ENCODE results near the gene XPO1. TPM values are rescaled to one million over a fixed set of nuclear protein-coding genes. Genes with fewer than 3 reads are reported as not detected.

The XPO1 gene
- total and polyA plus RNA-seq, 2 of the 4 experiments (the other 2 are of a cell fraction) = 78.5 to 104 TPM

- no peaks in the 10 kb centered on the region; the same call in none of the 2 replicates for H3K4me1 ChIP-seq (ENCODE audit: control insufficient read depth, insufficient read depth, low read length)
- no peak overlapping the region for H3K4me3 ChIP-seq (ENCODE audit: insufficient read depth, low read depth, low read length)
- ATAC-seq (ENCODE audit: low read depth) (no peak; the same call in 1 of the 2 replicates), DNase-seq (no peak)
- no peak overlapping the region for H4K8ac ChIP-seq (ENCODE audit: low read depth in 2 of 2, low read length in 2 of 2)
- no peaks in the 10 kb centered on the region for H3K9me3 ChIP-seq (ENCODE audit: control insufficient read depth, insufficient read depth, low read length)
- intact Hi-C loops (cut with micrococcal nuclease) (loop anchor here (10.0 kb wide), 1 partner anchor 355 kb away; the partner anchor contains the start of gene CCT4), in situ Hi-C loops (cut with MboI; ENCODE audit: low sequenced_read_pairs) (no loop called here), dilution Hi-C loops (cut with HindIII; ENCODE audit: low sequenced_read_pairs, unreplicated experiment) (no loop called here)
- H3K23ac ChIP-seq (ENCODE audit: low read depth, low read length) = no peak overlapping the region
- H3K56ac ChIP-seq (ENCODE audit: extremely low read depth, insufficient read depth, low read length) = no peak overlapping the region
- no peak overlapping the region for H4K91ac ChIP-seq (ENCODE audit: insufficient read depth, low read depth, low read length)
- H3K18ac ChIP-seq (ENCODE audit: low read depth, low read length) = no peak overlapping the region
- no peak overlapping the region for H3K4ac ChIP-seq (ENCODE audit: low read depth, low read length)
- no peak overlapping the region for H2AK5ac ChIP-seq (ENCODE audit: low read depth, low read length)
- no peak overlapping the region for H3K9ac ChIP-seq (ENCODE audit: low read depth, low read length)
- H3K79me1 ChIP-seq (ENCODE audit: low read depth in 1 of 2, low read length in 2 of 2) = peaks cover 0 to 7% of the 10 kb centered on the region in 2 experiments; a peak in 1 of 4 replicates
- POLR2A ChIA-PET (ENCODE audit: unreplicated experiment) = no interaction called here
- no peak overlapping the region for H4K5ac ChIP-seq (ENCODE audit: low read depth, low read length)
- no peak overlapping the region for H2BK20ac ChIP-seq (ENCODE audit: low read depth, low read length)
- H3K14ac ChIP-seq (replicated peaks; ENCODE audit: low read depth, low read length) = no peak overlapping the region
- H3K36me3 ChIP-seq (ENCODE audit: control insufficient read depth, insufficient read depth, low read length) = peaks cover 13% of the 10 kb centered on the region
- H2BK15ac ChIP-seq (ENCODE audit: low read depth, low read length) = no peak overlapping the region
- no peak overlapping the region for H2AFZ ChIP-seq (replicated peaks; ENCODE audit: low read length, poor library complexity)
- H3K4me2 ChIP-seq (ENCODE audit: low read depth, low read length) = peak overlapping the region; percentile 36; the same call in 1 of the 2 replicates
- no peak overlapping the region for H3K27ac ChIP-seq (ENCODE audit: insufficient read depth, low read length)
- no TSS peak for BruUV-seq (replicated peaks)
- no peak overlapping the region for H2BK120ac ChIP-seq (ENCODE audit: low read depth, low read length)
- H2AK9ac ChIP-seq (replicated peaks; ENCODE audit: low read depth, low read length, poor library complexity) = no peak overlapping the region
- no peak overlapping the region for H2BK5ac ChIP-seq (ENCODE audit: low read depth, low read length, poor library complexity, severe bottlenecking)
- CTCF ChIA-PET = interaction anchor here (0.6 to 1.0 kb wide), 4 partner anchors 8 to 130 kb away, joined by 3 to 8 read pairs (median 4); no protein-coding TSS in a partner anchor
- H3K27me3 ChIP-seq (ENCODE audit: control insufficient read depth, insufficient read depth, low read length) = no peaks in the 10 kb centered on the region
- H4K20me1 ChIP-seq (ENCODE audit: insufficient read depth, low read length) = peaks cover 83% of the 10 kb centered on the region
- H3K9me1 ChIP-seq (ENCODE audit: insufficient read depth, low read length) = 0 out of 2 replicates have a peak, but pooled peaks cover 6% of the 10 kb centered on the region
- WGBS, 2 experiments (ENCODE audit: extremely low coverage in 2 of 2, insufficient read length in 1 of 2) = 100% methylated on average over 1 of the region's 3 CpGs; no CpG with 5 or more reads in 1 of the 2 experiments
- TF ChIP-seq, protein P1, sequence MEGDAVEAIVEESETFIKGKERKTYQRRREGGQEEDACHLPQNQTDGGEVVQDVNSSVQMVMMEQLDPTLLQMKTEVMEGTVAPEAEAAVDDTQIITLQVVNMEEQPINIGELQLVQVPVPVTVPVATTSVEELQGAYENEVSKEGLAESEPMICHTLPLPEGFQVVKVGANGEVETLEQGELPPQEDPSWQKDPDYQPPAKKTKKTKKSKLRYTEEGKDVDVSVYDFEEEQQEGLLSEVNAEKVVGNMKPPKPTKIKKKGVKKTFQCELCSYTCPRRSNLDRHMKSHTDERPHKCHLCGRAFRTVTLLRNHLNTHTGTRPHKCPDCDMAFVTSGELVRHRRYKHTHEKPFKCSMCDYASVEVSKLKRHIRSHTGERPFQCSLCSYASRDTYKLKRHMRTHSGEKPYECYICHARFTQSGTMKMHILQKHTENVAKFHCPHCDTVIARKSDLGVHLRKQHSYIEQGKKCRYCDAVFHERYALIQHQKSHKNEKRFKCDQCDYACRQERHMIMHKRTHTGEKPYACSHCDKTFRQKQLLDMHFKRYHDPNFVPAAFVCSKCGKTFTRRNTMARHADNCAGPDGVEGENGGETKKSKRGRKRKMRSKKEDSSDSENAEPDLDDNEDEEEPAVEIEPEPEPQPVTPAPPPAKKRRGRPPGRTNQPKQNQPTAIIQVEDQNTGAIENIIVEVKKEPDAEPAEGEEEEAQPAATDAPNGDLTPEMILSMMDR (conservative IDR thresholded peaks at IDR 0.05; ENCODE audit: low read depth, low read length) = no peak
Observed at GRCh38 chr2:61529944-61530735, 8.0 kb downstream of the XPO1 start.
